Measurements from ENCODE around the gene TEX13D. TPM values are rescaled to one million over a fixed set of nuclear protein-coding genes. Genes with fewer than 3 reads are reported as not detected.

The TEX13D gene
- total RNA-seq: not detected in 2 replicates

GRCh38 chrX:124332481-124333424 lies at the start of gene TEX13D:
TEX13D (plus strand) TSS chrX:124332660; CDS start chrX:124332918, 258 bp downstream.

GRCh38 chrX:124346117-124346876 lies 13.8 kb downstream of the TEX13D start, which contains the start of gene SH2D1A:
SH2D1A (plus strand) TSS chrX:124346563; CDS start chrX:124346643, 80 bp downstream.

Small RNA genes within 50 kb of the gene (small RNA-seq; reads per million reads assigned to genes)
- gene AL022718.1: not detected

Other genes with a start within 250 kb of the TEX13D start
- gene SH2D1A, start 13.9 kb downstream of the TEX13D start, total RNA-seq: not detected in 2 replicates